GM12878 (cell line): ENCODE data around the gene ERC2. TPM values are rescaled to one million over a fixed set of nuclear protein-coding genes. Genes with fewer than 3 reads are reported as not detected.

Experiments used
- ATAC-seq: fragments of 200-7000 bp; cut with Tn5 transposase; 3 replicates; pipeline ENCODE4 v1.9.1; 2020; ENCODE audit warnings: mild to moderate bottlenecking, moderate library complexity
- BruUV-seq: library from RNA; stranded (reverse); fragments of 400-500 nt; replicated peaks from 2 replicates; lab custom pipeline; 2021; lab: Mats Ljungman, UMichigan
- CTCF ChIA-PET: fragments of 300-600 bp; sonication (Branson Sonifier 250); formaldehyde crosslinking; extraction: SDS; loops from one replicate; lab custom pipeline; 2021; ENCODE audit warnings: inconsistent platforms; lab: Yijun Ruan, JAX
- POLR2A ChIA-PET: fragments of 350-600 bp; formaldehyde crosslinking; extraction: SDS; loops from one replicate; lab custom pipeline; 2021; ENCODE audit warnings: inconsistent platforms; lab: Charles Lee
- RAD21 ChIA-PET: fragments of 300-600 bp; sonication (Branson Sonifier 250); formaldehyde crosslinking; loops from one replicate; lab custom pipeline; 2023; ENCODE audit warnings: antibody characterized with exemption; ENCODE audit not compliant: unreplicated experiment; lab: Charles Lee
- SMC1A ChIA-PET: fragments of 300-600 bp; sonication (Branson Sonifier 250); formaldehyde crosslinking; loops from one replicate; lab custom pipeline; 2023; ENCODE audit not compliant: unreplicated experiment, uncharacterized antibody; lab: Charles Lee
- DNase-seq: peaks from one replicate; pipeline ENCODE4 v3.0.0-alpha.2; 2011; ENCODE audit warnings: low read depth, low spot score
- FAIRE-seq: peaks from 3 replicates; lab custom pipeline; 2011; peaks lifted over from hg19 to GRCh38; lab: Jason Lieb, UNC
- H2AFZ ChIP-seq: 2 replicates; pipeline ENCODE4 v1.6.0; 2011; ENCODE audit warnings: low read depth, low read length, control low read depth; ENCODE audit not compliant: control insufficient read depth
- H3K27ac ChIP-seq: 2 replicates; pipeline ENCODE4 v1.5.1; 2011; ENCODE audit warnings: control low read depth; ENCODE audit not compliant: control insufficient read depth, insufficient read depth
- H3K27me3 ChIP-seq, 2 experiments: replicated peaks in 1 of 2; 2 replicates each; pipeline versions ENCODE4 v1.6.0 to v1.6.1; 2011; ENCODE audit warnings: low read length in 1 of 2; ENCODE audit not compliant: control insufficient read depth in 2 of 2, insufficient read depth in 2 of 2
- H3K36me3 ChIP-seq, 2 experiments: 2 replicates each; pipeline ENCODE4 v1.5.1; 2011; ENCODE audit warnings: low read length in 1 of 2; ENCODE audit not compliant: control insufficient read depth in 2 of 2, insufficient read depth in 2 of 2
- H3K4me1 ChIP-seq: 2 replicates; pipeline ENCODE4 v1.6.1; 2011; ENCODE audit warnings: mild to moderate bottlenecking, low read length, moderate library complexity, mixed read lengths; ENCODE audit not compliant: control insufficient read depth, insufficient read depth
- H3K4me2 ChIP-seq: 2 replicates; pipeline ENCODE4 v1.6.0; 2011; ENCODE audit warnings: control low read depth; ENCODE audit not compliant: control insufficient read depth, insufficient read depth
- H3K4me3 ChIP-seq: fragments of 200-600 bp; sonication (generic); 2 replicates; pipeline ENCODE4 v1.5.1; 2016
- H3K79me2 ChIP-seq: 2 replicates; pipeline ENCODE4 v1.6.0; 2011; ENCODE audit warnings: low read length; ENCODE audit not compliant: control insufficient read depth, insufficient read depth
- H3K9ac ChIP-seq: 2 replicates; pipeline ENCODE4 v1.8.0; 2011; ENCODE audit warnings: low read length, control low read depth, mixed read lengths; ENCODE audit not compliant: control insufficient read depth, insufficient read depth
- H3K9me3 ChIP-seq: replicated peaks from 3 replicates; pipeline ENCODE4 v1.5.1; 2011; ENCODE audit warnings: mild to moderate bottlenecking, low read length; ENCODE audit not compliant: control insufficient read depth, insufficient read depth
- H4K20me1 ChIP-seq: 2 replicates; pipeline ENCODE4 v1.6.0; 2011; ENCODE audit not compliant: control insufficient read depth, insufficient read depth
- BCLAF1 ChIP-seq: fragments of 450-650 bp; IDR thresholded peaks from 2 replicates; pipeline ENCODE4 v1.6.1; 2017; ENCODE audit warnings: antibody characterized with exemption, mild to moderate bottlenecking, moderate library complexity
- FOXK2 ChIP-seq: fragments of 450-650 bp; IDR thresholded peaks from 2 replicates; pipeline ENCODE4 v1.6.1; 2017; ENCODE audit warnings: mild to moderate bottlenecking, moderate library complexity
- NKRF ChIP-seq: fragments of 450-650 bp; conservative IDR thresholded peaks from 2 replicates; pipeline ENCODE4 v1.6.1; 2017; ENCODE audit warnings: mild to moderate bottlenecking, moderate library complexity
- POLR2AphosphoS2 ChIP-seq: IDR thresholded peaks from 2 replicates; pipeline ENCODE4 v1.6.1; 2011; ENCODE audit warnings: low read depth, mild to moderate bottlenecking, low read length, improper control_type of control experiment, moderate library complexity
- REST ChIP-seq: IDR thresholded peaks from 2 replicates; pipeline ENCODE4 v1.6.1; 2012; ENCODE audit warnings: mild to moderate bottlenecking, low read depth, low read length
- SPI1 ChIP-seq: IDR thresholded peaks from 2 replicates; pipeline ENCODE4 v1.6.1; 2011; ENCODE audit warnings: low read depth, mild to moderate bottlenecking, low read length, moderate library complexity, borderline replicate concordance; ENCODE audit not compliant: insufficient read depth
- ZNF592 ChIP-seq: fragments of 450-650 bp; IDR thresholded peaks from 2 replicates; pipeline ENCODE4 v1.6.1; 2017; ENCODE audit warnings: mild to moderate bottlenecking, moderate library complexity
- ZZZ3 ChIP-seq: IDR thresholded peaks from 2 replicates; pipeline ENCODE4 v1.6.1; 2011; ENCODE audit warnings: low read depth; ENCODE audit not compliant: control insufficient read depth, insufficient read length
- WGBS: methylation state at CpG from one replicate; pipeline ENCODE4 v1.1.6; 2016; ENCODE audit warnings: low lambda C conversion rate; ENCODE audit not compliant: insufficient replicate concordance, insufficient coverage; ENCODE audit errors: missing lambda C conversion rate; 5-methylcytosine and 5-hydroxymethylcytosine counted together
- in situ Hi-C: fragments of 300-500 bp; cut with MboI; formaldehyde crosslinking; loops from 9 replicates; pipeline ENCODE4 v1.14.3; 2018; ENCODE audit warnings: mixed read lengths
- intact Hi-C: fragments of 100-400 bp; cut with micrococcal nuclease; formaldehyde crosslinking; loops from one replicate; pipeline ENCODE4 v1.14.2; 2022; ENCODE audit not compliant: unreplicated experiment
- polyA plus RNA-seq, 11 experiments: library from polyadenylated mRNA; depleted of rRNA in 4 of 11; unstranded in 6 of 11; stranded (reverse) in 5 of 11; fragments of >200 nt; fragmentation: Nextera tagmentation in 4 of 11; fragmentation: Illumina TruSeq in 1 of 11; extraction: Ambion mirVana in 4 of 11; extraction: Trizol in 1 of 11; gene quantifications; 1 replicate in 1 of 11; 2 replicates in 10 of 11; pipeline versions ENCODE4 v1.2.1 to v1.2.3, GENCODE V29; 2011 to 2016; ENCODE audit warnings: inconsistent platforms in 2 of 11, missing spikeins in 2 of 11, low read depth in 1 of 11
- total RNA-seq, 4 experiments: library from RNA; depleted of rRNA in 3 of 4; stranded (reverse); fragments of >200 nt in 3 of 4; fragmentation: Illumina TruSeq in 1 of 4; extraction: Trizol in 1 of 4; gene quantifications; 2 replicates each; pipeline versions ENCODE4 v1.2.1 to v1.2.3, GENCODE V29; 2013 to 2021

Gene ERC2
- total and polyA plus RNA-seq, 10 of the 15 experiments (the other 5 are each of a cell fraction or from before 2014, with no cell fraction given): 0.06 to 1.4 (median 0.12) TPM; not detected in 3

- H3K4me1 ChIP-seq: no peaks in the 10 kb centered on the region
- ChIA-PET SMC1A (no interaction called here), POLR2A (no interaction called here), CTCF (no interaction called here), RAD21 (no interaction called here)
- no peak for ATAC-seq
- H3K4me2 ChIP-seq: no peak overlapping the region
- H2AFZ ChIP-seq: no peak overlapping the region
- WGBS: 0% methylated on average over 1 of the region's 1 CpG
- H3K4me3 ChIP-seq: no peak overlapping the region
- DNase-seq: no peak
- BruUV-seq: no TSS peak
- TF ChIP-seq FOXK2 (no peak), BCLAF1 (no peak), SPI1 (no peak), ZNF592 (no peak), ZZZ3 (no peak), REST (no peak), POLR2AphosphoS2 (no peak), NKRF (no peak)
- in situ Hi-C loops (no loop called here), intact Hi-C loops (no loop called here)
- no peak for FAIRE-seq
- H4K20me1 ChIP-seq: no peaks in the 10 kb centered on the region
- no peaks in the 10 kb centered on the region for H3K79me2 ChIP-seq
- no peaks in the 10 kb centered on the region for H3K27me3 ChIP-seq
- no peak overlapping the region for H3K27ac ChIP-seq
- H3K9ac ChIP-seq: no peak overlapping the region
- no peaks in the 10 kb centered on the region for H3K36me3 ChIP-seq
- H3K9me3 ChIP-seq: no peaks in the 10 kb centered on the region
Measured at GRCh38 chr3:56190771-56191305, 277.4 kb downstream of the ERC2 start.
